ENCODE measurements around the gene APOA1. TPM values are rescaled to one million over a fixed set of nuclear protein-coding genes. Genes with fewer than 3 reads are reported as not detected.

The APOA1 gene
- polyA plus RNA-seq, 1 donor (not counting 4 experiments of a cell fraction or from before 2014, with no cell fraction given): not detected

DNA sequence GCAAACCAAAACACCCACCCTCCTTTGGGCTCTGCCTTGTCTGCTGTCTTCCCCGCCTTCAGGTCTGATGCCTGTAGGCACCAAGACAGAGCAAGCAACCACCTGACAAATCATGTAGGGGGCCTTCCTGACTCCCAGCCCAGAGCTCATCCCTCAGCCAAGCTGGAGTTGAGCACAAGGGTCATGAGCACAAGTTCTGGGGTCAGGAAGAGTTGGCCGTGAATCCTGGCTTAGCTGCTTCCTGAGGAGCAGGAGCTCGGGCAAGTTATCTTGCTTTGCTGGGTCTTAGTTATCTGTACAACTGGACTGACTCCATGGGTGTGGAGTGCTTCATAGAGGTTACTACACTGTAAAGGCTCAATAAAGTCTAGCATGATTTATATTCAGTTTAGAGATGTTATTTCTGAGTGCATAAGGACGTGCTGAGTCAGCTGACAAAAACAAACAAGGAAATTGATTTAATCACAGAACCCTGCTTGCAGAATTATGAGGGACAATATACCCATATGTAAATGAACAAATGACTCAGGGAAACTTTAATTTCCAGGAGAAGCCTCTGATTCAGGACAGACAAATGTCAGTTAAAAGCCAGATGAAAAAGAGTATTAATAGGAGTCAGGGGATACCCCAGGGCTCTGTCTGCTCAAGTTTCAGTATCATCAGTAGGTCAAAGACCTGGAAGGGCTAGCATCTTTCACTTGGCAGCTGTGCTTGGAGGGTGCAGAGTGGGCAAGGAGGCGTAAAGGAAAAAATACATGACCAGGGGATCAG lies 15.0 kb upstream of the APOA1 start:
- FAIRE-seq (peak; percentile 52), DNase-seq (ENCODE audit: low read depth, low spot score) (no peak)
- TF ChIP-seq EZH2 (IDR thresholded peaks at IDR 0.05; ENCODE audit: low read length): no peak
- TF ChIP-seq, protein P1, sequence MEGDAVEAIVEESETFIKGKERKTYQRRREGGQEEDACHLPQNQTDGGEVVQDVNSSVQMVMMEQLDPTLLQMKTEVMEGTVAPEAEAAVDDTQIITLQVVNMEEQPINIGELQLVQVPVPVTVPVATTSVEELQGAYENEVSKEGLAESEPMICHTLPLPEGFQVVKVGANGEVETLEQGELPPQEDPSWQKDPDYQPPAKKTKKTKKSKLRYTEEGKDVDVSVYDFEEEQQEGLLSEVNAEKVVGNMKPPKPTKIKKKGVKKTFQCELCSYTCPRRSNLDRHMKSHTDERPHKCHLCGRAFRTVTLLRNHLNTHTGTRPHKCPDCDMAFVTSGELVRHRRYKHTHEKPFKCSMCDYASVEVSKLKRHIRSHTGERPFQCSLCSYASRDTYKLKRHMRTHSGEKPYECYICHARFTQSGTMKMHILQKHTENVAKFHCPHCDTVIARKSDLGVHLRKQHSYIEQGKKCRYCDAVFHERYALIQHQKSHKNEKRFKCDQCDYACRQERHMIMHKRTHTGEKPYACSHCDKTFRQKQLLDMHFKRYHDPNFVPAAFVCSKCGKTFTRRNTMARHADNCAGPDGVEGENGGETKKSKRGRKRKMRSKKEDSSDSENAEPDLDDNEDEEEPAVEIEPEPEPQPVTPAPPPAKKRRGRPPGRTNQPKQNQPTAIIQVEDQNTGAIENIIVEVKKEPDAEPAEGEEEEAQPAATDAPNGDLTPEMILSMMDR (optimal IDR thresholded peaks at IDR 0.05 in 1 of 3, IDR thresholded peaks at IDR 0.05 in 1 of 3, conservative IDR thresholded peaks at IDR 0.05 in 1 of 3; ENCODE audit: extremely low read depth in 1 of 3, insufficient read depth in 2 of 3, low read length in 3 of 3): no peak
- Histone ChIP-seq H3K4me3 (ENCODE audit: control insufficient read depth in 2 of 3, extremely low read depth in 1 of 3, insufficient read depth in 2 of 3, low read depth in 1 of 3, low read length in 3 of 3) (no peak overlapping the region), H3K36me3 (ENCODE audit: control insufficient read depth in 2 of 2, extremely low read depth in 1 of 2, insufficient read depth in 2 of 2, low read length in 2 of 2) (peaks cover 7 to 15% of the 10 kb centered on the region in 2 experiments), H3K9me1 (ENCODE audit: control insufficient read depth, extremely low read depth, insufficient read depth, low read length) (peaks cover 2% of the 10 kb centered on the region), H3K9ac (ENCODE audit: control insufficient read depth, extremely low read depth, insufficient read depth, low read length) (no peak overlapping the region), H3K79me2 (ENCODE audit: control insufficient read depth, insufficient read depth, low read length) (no peaks in the 10 kb centered on the region), H2AFZ (ENCODE audit: control insufficient read depth, low read length) (no peak overlapping the region), H3K9me3 (ENCODE audit: control insufficient read depth, low read depth, low read length) (no peaks in the 10 kb centered on the region), H3K4me2 (ENCODE audit: control insufficient read depth, extremely low read depth, insufficient read depth, low read depth, low read length) (peak overlapping the region; percentile 62), H3K27me3 (ENCODE audit: control insufficient read depth, extremely low read depth, insufficient read depth, low read length) (no peaks in the 10 kb centered on the region), H3K4me1 (ENCODE audit: control insufficient read depth, extremely low read depth, insufficient read depth, low read length) (peaks cover 38% of the 10 kb centered on the region), H4K20me1 (ENCODE audit: control insufficient read depth, extremely low read depth, insufficient read depth, low read length) (no peaks in the 10 kb centered on the region), H3K27ac (ENCODE audit: control insufficient read depth, insufficient read depth, low read length) (peak overlapping the region; percentile 81)
- dilution Hi-C loops (cut with MboI; ENCODE audit: extremely low pct_ligation_motif_present, low sequenced_read_pairs): no loop called here

DNA sequence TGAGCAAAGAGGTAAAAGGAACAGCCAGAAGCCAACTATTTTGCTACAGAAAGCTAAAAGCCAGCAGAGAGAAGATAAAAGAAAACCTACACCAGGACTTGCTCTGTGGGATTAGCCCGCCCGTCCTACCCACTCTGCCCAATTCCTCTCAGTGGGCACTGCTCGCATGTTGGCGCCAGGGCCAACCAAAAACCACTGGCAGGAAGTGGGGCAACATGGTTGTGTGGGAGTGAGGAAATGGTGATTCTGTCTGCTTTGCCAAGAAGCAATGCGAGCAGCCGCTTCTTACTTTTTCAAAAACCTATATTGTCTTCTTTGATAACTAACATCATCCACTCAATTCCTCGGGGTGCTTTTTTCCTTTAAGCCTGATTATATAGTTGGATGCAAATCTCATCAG lies 14.2 kb upstream of the APOA1 start:
- Histone ChIP-seq H4K20me1 (ENCODE audit: control insufficient read depth, extremely low read depth, insufficient read depth, low read length) (no peaks in the 10 kb centered on the region), H3K4me1 (ENCODE audit: control insufficient read depth, extremely low read depth, insufficient read depth, low read length) (peaks cover 38% of the 10 kb centered on the region), H2AFZ (ENCODE audit: control insufficient read depth, low read length) (no peak overlapping the region), H3K9ac (ENCODE audit: control insufficient read depth, extremely low read depth, insufficient read depth, low read length) (no peak overlapping the region), H3K9me1 (ENCODE audit: control insufficient read depth, extremely low read depth, insufficient read depth, low read length) (peaks cover 2% of the 10 kb centered on the region), H3K36me3 (ENCODE audit: control insufficient read depth in 2 of 2, extremely low read depth in 1 of 2, insufficient read depth in 2 of 2, low read length in 2 of 2) (peaks cover 14 to 22% of the 10 kb centered on the region in 2 experiments), H3K9me3 (ENCODE audit: control insufficient read depth, low read depth, low read length) (no peaks in the 10 kb centered on the region), H3K4me3 (ENCODE audit: control insufficient read depth in 2 of 3, extremely low read depth in 1 of 3, insufficient read depth in 2 of 3, low read depth in 1 of 3, low read length in 3 of 3) (no peak overlapping the region), H3K27me3 (ENCODE audit: control insufficient read depth, extremely low read depth, insufficient read depth, low read length) (no peaks in the 10 kb centered on the region), H3K4me2 (ENCODE audit: control insufficient read depth, extremely low read depth, insufficient read depth, low read depth, low read length) (no peak overlapping the region), H3K27ac (ENCODE audit: control insufficient read depth, insufficient read depth, low read length) (no peak overlapping the region), H3K79me2 (ENCODE audit: control insufficient read depth, insufficient read depth, low read length) (no peaks in the 10 kb centered on the region)
- DNase-seq (ENCODE audit: low read depth, low spot score) (no peak), FAIRE-seq (no peak)
- dilution Hi-C loops (cut with MboI; ENCODE audit: extremely low pct_ligation_motif_present, low sequenced_read_pairs): no loop called here
- TF ChIP-seq EZH2 (IDR thresholded peaks at IDR 0.05; ENCODE audit: low read length): no peak
- TF ChIP-seq, protein P1 (optimal IDR thresholded peaks at IDR 0.05 in 1 of 3, IDR thresholded peaks at IDR 0.05 in 1 of 3, conservative IDR thresholded peaks at IDR 0.05 in 1 of 3; ENCODE audit: extremely low read depth in 1 of 3, insufficient read depth in 2 of 3, low read length in 3 of 3): no peak
